HG02642 (cell line): ENCODE data around the gene RGL2.

Source experiments
- ATAC-seq: cut with Tn5 transposase; IDR thresholded peaks from one replicate; pipeline ENCODE4 v1.9.1; 2021; ENCODE audit warnings: mild to moderate bottlenecking; ENCODE audit not compliant: unreplicated experiment, poor library complexity

Gene RGL2

DNA sequence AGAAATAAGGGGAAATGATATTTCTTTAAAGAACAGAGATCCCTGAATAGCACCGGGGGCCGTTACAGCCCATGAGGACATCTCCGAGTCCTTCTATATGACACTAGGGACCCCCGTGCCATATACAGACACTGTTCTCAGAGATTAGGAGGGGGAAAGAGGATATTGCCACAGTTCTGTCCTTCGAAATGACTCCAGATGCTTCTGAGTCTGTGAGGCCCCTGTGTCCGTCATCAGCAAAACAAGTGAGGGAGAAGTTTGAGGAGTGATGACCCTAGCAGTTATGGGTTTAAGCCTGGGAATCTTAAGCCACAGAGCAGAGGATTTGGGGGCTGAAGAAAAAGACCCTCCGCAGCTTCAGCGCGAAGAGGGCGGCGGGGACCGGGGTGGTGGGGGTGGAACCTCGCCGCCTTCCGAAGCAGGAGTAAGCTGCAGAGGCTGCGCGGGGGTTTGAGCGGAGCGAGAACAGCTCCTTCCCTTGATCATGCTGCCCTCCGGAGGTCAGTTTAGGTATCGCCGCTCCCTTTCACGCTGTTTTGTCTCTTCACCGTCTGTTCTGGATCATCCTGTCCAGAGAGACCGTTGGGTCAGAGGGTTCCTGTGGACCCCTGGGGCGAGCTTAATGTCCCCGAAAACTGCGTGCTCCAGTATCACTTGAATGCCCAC, 50.6 kb downstream of the RGL2 start:
- peak; percentile 46 for ATAC-seq

DNA sequence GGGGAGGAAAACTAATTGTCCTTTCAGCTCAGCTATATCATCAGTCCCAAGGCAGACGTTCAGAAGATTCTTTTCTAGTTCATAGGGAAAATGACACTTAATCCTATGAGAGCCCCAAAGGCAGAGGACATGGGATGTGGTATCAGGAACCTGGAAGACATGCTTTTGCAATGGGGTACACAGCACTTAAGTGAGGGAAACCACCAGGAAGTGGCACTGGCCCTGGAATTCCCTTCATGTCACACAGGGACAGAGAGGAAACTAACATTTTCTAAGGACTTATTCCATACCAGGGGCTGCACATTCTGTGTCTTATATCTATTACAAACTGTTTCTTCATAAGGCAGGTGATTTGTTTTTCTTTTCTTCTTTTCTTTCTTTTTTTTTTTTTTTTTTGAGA, 55.3 kb downstream of the RGL2 start:
- no peak for ATAC-seq

DNA sequence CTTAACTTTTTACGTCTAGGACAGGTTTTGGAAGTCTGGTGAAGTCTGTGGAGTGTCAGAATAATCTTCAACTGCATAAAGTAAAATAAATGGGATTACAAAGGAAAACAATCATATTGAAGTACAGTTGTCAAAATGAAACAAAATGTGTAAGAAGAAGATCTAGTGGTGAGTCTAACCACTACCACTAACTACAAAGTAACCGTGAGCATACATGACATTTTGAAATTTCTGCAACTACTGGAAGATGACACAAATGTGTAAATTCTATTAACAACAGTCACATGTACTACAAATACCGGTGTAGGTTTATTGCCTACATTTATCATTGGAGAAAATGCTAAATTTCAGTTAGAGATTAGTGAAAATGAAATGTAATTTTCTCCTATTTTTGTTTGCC, 56.8 kb downstream of the RGL2 start:
- no peak for ATAC-seq
